OCI-LY7 (cell line): Measurements from ENCODE around the gene ADARB2. TPM values are rescaled to one million over a fixed set of nuclear protein-coding genes. Genes with fewer than 3 reads are reported as not detected.

Experiments used
- BruUV-seq: library from RNA; stranded (reverse); fragments of 400-500 nt; replicated peaks from 2 replicates; lab custom pipeline; 2021; lab: Mats Ljungman, UMichigan
- CTCF ChIA-PET: fragments of 300-600 bp; sonication (Branson Sonifier 250); formaldehyde crosslinking; loops from one replicate; lab custom pipeline; 2022; ENCODE audit warnings: antibody characterized with exemption; ENCODE audit not compliant: unreplicated experiment; lab: Charles Lee
- POLR2A ChIA-PET: fragments of 300-600 bp; sonication (Branson Sonifier 250); formaldehyde crosslinking; loops from one replicate; lab custom pipeline; 2022; ENCODE audit warnings: antibody characterized with exemption; lab: Charles Lee
- DNase-seq: peaks from one replicate; pipeline ENCODE4 v3.0.0-alpha.2; 2015; ENCODE audit warnings: low spot score
- H2AFZ ChIP-seq: fragments of 200-600 bp; sonication (generic), shearing (Covaris generic); 2 replicates; pipeline ENCODE4 v1.6.1; 2014; ENCODE audit warnings: mild to moderate bottlenecking, antibody characterized with exemption, low read length, moderate library complexity
- H3K27ac ChIP-seq: fragments of 200-600 bp; sonication (generic); 2 replicates; pipeline ENCODE4 v1.5.1; 2014; ENCODE audit warnings: mixed run types, low read depth, mild to moderate bottlenecking, moderate library complexity, low read length, inconsistent platforms; ENCODE audit not compliant: poor library complexity, severe bottlenecking
- H3K36me3 ChIP-seq: fragments of 200-600 bp; sonication (generic); 2 replicates; pipeline ENCODE4 v1.6.1; 2014; ENCODE audit warnings: mild to moderate bottlenecking, antibody characterized with exemption, low read length, moderate library complexity, mixed read lengths; ENCODE audit not compliant: insufficient read depth
- H3K4me1 ChIP-seq: fragments of 200-600 bp; sonication (generic); 2 replicates; pipeline ENCODE4 v1.5.1; 2014; ENCODE audit warnings: mild to moderate bottlenecking, low read length; ENCODE audit not compliant: insufficient read depth, poor library complexity, severe bottlenecking
- H3K4me2 ChIP-seq: fragments of 200-600 bp; sonication (generic); 2 replicates; pipeline ENCODE4 v1.6.1; 2014; ENCODE audit warnings: mild to moderate bottlenecking, low read length
- H3K4me3 ChIP-seq: fragments of 200-600 bp; sonication (generic); 2 replicates; pipeline ENCODE4 v1.5.1; 2014; ENCODE audit warnings: mild to moderate bottlenecking, low read depth, low read length; ENCODE audit not compliant: poor library complexity, severe bottlenecking
- H3K79me2 ChIP-seq: fragments of 200-600 bp; sonication (generic); 2 replicates; pipeline ENCODE4 v1.6.1; 2016; ENCODE audit warnings: low read depth, mild to moderate bottlenecking, low read length, moderate library complexity, mixed read lengths; ENCODE audit not compliant: insufficient read depth
- H3K9me2 ChIP-seq: fragments of 200-600 bp; sonication (generic); 2 replicates; pipeline ENCODE4 v1.6.1; 2016; ENCODE audit warnings: mild to moderate bottlenecking, low read length, mixed read lengths; ENCODE audit not compliant: insufficient read depth
- H3K9me3 ChIP-seq: fragments of 200-600 bp; sonication (generic); 2 replicates; pipeline ENCODE4 v1.6.1; 2014; ENCODE audit warnings: mild to moderate bottlenecking, mixed run types, low read length, mixed read lengths
- H4K20me1 ChIP-seq: fragments of 200-600 bp; sonication (generic); 2 replicates; pipeline ENCODE4 v1.6.1; 2014; ENCODE audit warnings: mild to moderate bottlenecking, antibody characterized with exemption, low read length, moderate library complexity, mixed read lengths; ENCODE audit not compliant: insufficient read depth
- EZH2phosphoT487 ChIP-seq: fragments of 200-600 bp; sonication (generic); IDR thresholded peaks from 2 replicates; pipeline ENCODE4 v1.6.1; 2018; ENCODE audit warnings: low read depth, borderline replicate concordance, mild to moderate bottlenecking, mixed run types, antibody characterized with exemption, low read length, moderate library complexity, mixed read lengths
- intact Hi-C: fragments of 100-400 bp; cut with micrococcal nuclease; formaldehyde crosslinking; loops from one replicate; pipeline ENCODE4 v1.10.0; 2022; ENCODE audit not compliant: unreplicated experiment
- total RNA-seq, 2 experiments: library from RNA; depleted of rRNA in 1 of 2; stranded (reverse); fragments of >200 nt in 1 of 2; shearing (Covaris generic) in 1 of 2; gene quantifications; 2 replicates each; pipeline ENCODE4 v1.2.3, GENCODE V29; 2014 to 2022
- TF ChIP-seq, protein P1 (sequence below): fragments of 200-600 bp; sonication (generic); conservative IDR thresholded peaks from 2 replicates; pipeline ENCODE4 v1.5.1; 2014; ENCODE audit warnings: mild to moderate bottlenecking, antibody characterized with exemption, low read length, moderate library complexity, mixed read lengths

The ADARB2 gene
- total RNA-seq, 2 experiments from 2014 or later = 0.03 TPM; not detected in 1

DNA sequence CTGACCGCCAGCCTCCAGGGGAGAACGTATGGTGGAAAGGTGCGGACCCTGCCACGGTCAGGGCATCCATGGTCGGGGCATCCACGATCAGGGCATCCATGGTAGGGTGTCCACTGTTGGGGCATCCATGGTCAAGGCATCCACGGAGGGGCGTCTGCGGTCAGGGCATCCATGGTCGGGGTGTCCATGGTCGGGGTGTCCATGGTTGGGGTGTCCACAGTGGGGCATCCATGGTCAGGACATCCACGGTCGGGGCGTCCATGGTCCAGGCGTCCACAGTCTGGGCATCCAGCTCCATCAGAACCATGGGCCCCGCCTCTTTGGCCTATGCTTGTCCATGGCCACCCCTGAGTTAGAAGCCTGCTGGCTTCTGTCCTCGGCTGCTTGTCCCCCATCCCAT lies 148.1 kb downstream of the ADARB2 start:
- no peak overlapping the region for H2AFZ ChIP-seq
- H3K9me2 ChIP-seq = no peaks in the 10 kb centered on the region
- no TSS peak for BruUV-seq
- no peak overlapping the region for H3K4me3 ChIP-seq
- no peak overlapping the region for H3K27ac ChIP-seq
- TF ChIP-seq EZH2phosphoT487 = no peak
- TF ChIP-seq, protein P1, sequence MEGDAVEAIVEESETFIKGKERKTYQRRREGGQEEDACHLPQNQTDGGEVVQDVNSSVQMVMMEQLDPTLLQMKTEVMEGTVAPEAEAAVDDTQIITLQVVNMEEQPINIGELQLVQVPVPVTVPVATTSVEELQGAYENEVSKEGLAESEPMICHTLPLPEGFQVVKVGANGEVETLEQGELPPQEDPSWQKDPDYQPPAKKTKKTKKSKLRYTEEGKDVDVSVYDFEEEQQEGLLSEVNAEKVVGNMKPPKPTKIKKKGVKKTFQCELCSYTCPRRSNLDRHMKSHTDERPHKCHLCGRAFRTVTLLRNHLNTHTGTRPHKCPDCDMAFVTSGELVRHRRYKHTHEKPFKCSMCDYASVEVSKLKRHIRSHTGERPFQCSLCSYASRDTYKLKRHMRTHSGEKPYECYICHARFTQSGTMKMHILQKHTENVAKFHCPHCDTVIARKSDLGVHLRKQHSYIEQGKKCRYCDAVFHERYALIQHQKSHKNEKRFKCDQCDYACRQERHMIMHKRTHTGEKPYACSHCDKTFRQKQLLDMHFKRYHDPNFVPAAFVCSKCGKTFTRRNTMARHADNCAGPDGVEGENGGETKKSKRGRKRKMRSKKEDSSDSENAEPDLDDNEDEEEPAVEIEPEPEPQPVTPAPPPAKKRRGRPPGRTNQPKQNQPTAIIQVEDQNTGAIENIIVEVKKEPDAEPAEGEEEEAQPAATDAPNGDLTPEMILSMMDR = no peak
- ChIA-PET POLR2A (no interaction called here), CTCF (no interaction called here)
- no peaks in the 10 kb centered on the region for H3K4me1 ChIP-seq
- no peak for DNase-seq
- H3K4me2 ChIP-seq = no peak overlapping the region
- no peaks in the 10 kb centered on the region for H3K9me3 ChIP-seq
- no peaks in the 10 kb centered on the region for H3K79me2 ChIP-seq
- H3K36me3 ChIP-seq = no peaks in the 10 kb centered on the region
- intact Hi-C loops = no loop called here
- no peaks in the 10 kb centered on the region for H4K20me1 ChIP-seq

DNA sequence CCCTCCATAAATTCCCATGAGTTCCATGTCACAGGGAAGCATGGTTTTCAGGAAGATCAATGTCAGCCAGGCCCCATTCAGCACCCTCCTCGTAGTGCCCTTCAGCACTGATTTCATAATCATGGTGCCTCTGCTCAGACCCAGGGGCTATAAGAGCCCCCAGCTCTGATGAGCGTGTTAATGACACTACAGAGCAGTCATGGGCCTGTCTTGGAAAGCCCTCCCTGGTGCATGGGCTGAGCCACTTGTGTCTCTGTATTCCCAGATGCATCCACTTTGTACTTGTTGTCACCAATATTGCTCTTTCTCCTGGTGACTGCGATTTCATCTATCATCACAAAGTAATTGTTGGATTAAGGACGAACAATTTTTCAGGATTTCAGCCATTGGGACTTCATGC lies 154.6 kb downstream of the ADARB2 start:
- no TSS peak for BruUV-seq
- no peak for TF ChIP-seq EZH2phosphoT487
- TF ChIP-seq, protein P1 = no peak
- Histone ChIP-seq H3K79me2 (no peaks in the 10 kb centered on the region), H3K9me3 (no peaks in the 10 kb centered on the region), H3K4me2 (no peak overlapping the region), H3K4me1 (no peaks in the 10 kb centered on the region), H3K27ac (no peak overlapping the region), H2AFZ (no peak overlapping the region), H3K4me3 (no peak overlapping the region), H3K9me2 (no peaks in the 10 kb centered on the region), H3K36me3 (no peaks in the 10 kb centered on the region), H4K20me1 (no peaks in the 10 kb centered on the region)
- ChIA-PET CTCF (interaction anchor here (1.0 kb wide), 1 partner anchor 162 kb away, joined by 3 read pairs; no protein-coding TSS in a partner anchor), POLR2A (no interaction called here)
- no peak for DNase-seq
- intact Hi-C loops = no loop called here

- no TSS peak for BruUV-seq
- Histone ChIP-seq H2AFZ (no peak overlapping the region), H3K4me2 (no peak overlapping the region), H3K27ac (no peak overlapping the region), H3K4me3 (no peak overlapping the region), H3K9me2 (no peaks in the 10 kb centered on the region), H3K4me1 (peaks cover 10% of the 10 kb centered on the region), H3K79me2 (no peaks in the 10 kb centered on the region), H3K36me3 (no peaks in the 10 kb centered on the region), H4K20me1 (no peaks in the 10 kb centered on the region), H3K9me3 (no peaks in the 10 kb centered on the region)
- intact Hi-C loops = no loop called here
- CTCF ChIA-PET = interaction anchor here (0.6 kb wide), 1 partner anchor 160 kb away, joined by 4 read pairs; no protein-coding TSS in a partner anchor
- no peak for DNase-seq
- POLR2A ChIA-PET = interaction anchor here (0.6 to 0.7 kb wide), 2 partner anchors 324 to 850 kb away, joined by 3 to 7 read pairs; no protein-coding TSS in a partner anchor
- no peak for TF ChIP-seq EZH2phosphoT487
- TF ChIP-seq, protein P1 = no peak
Measured at GRCh38 chr10:1581189-1581588, 156.1 kb downstream of the ADARB2 start.
